HCT116 (cell line): Measurements from ENCODE around the gene FNDC7. TPM values are rescaled to one million over a fixed set of nuclear protein-coding genes. Genes with fewer than 3 reads are reported as not detected.

Experiments
- ATAC-seq: fragments of 200-7000 bp; cut with Tn5 transposase; 2 replicates; pipeline ENCODE4 v1.9.1; 2020; ENCODE audit warnings: mild to moderate bottlenecking, moderate library complexity
- BruUV-seq: library from RNA; stranded (reverse); fragments of 400-500 nt; replicated peaks from 2 replicates; lab custom pipeline; 2021; lab: Mats Ljungman, UMichigan
- CTCF ChIA-PET: fragments of 300-600 bp; sonication (Branson Sonifier 250); formaldehyde crosslinking; loops from one replicate; lab custom pipeline; 2021; ENCODE audit warnings: antibody characterized with exemption; lab: Charles Lee
- POLR2A ChIA-PET: fragments of 300-600, 350-600 bp; sonication (Branson Sonifier 250); formaldehyde crosslinking; loops from one replicate; lab custom pipeline; 2021; ENCODE audit warnings: antibody characterized with exemption; lab: Charles Lee
- RAD21 ChIA-PET, 2 experiments: fragments of 300-600 bp; sonication (Branson Sonifier 250); formaldehyde crosslinking; loops; one replicate each; lab custom pipeline; 2023; ENCODE audit warnings: low total read pairs in 2 of 2; ENCODE audit not compliant: uncharacterized antibody in 2 of 2, unreplicated experiment in 2 of 2, low non-redundant PET in 1 of 2; lab: Charles Lee
- DNase-seq: peaks from one replicate; pipeline ENCODE4 v3.0.0-alpha.2; 2010; ENCODE audit warnings: low read depth, low spot score
- H2AFZ ChIP-seq: fragments of 200-600 bp; shearing (Covaris generic), sonication (generic); 2 replicates; pipeline ENCODE4 v1.6.1; 2017; ENCODE audit warnings: low read depth, mixed run types, mixed read lengths, antibody characterized with exemption, low read length; ENCODE audit not compliant: poor library complexity, severe bottlenecking
- H3K27ac ChIP-seq: 2 replicates; pipeline ENCODE4 v1.5.1; 2012; ENCODE audit warnings: low read depth, low read length
- H3K27me3 ChIP-seq: fragments of 200-600 bp; sonication (generic); 2 replicates; pipeline ENCODE4 v1.6.1; 2016; ENCODE audit warnings: mixed run types, low read length, mixed read lengths; ENCODE audit not compliant: insufficient read depth
- H3K36me3 ChIP-seq, 2 experiments: fragments of 200-500 bp in 1 of 2; fragments of 200-600 bp in 1 of 2; sonication (Bioruptor generic) in 1 of 2; sonication (generic) in 1 of 2; 2 replicates each; pipeline versions ENCODE4 v1.5.1 to v1.6.1; 2014 to 2016; ENCODE audit warnings: low read length in 2 of 2, inconsistent platforms in 1 of 2, mixed read lengths in 1 of 2, mixed run types in 1 of 2; ENCODE audit not compliant: insufficient read depth in 2 of 2, control insufficient read depth in 1 of 2
- H3K4me1 ChIP-seq, 2 experiments: fragments of 200-600 bp in 1 of 2; sonication (generic) in 1 of 2; 2 replicates each; pipeline versions ENCODE4 v1.5.1 to v1.6.1; 2012 to 2017; ENCODE audit warnings: low read length in 2 of 2, inconsistent platforms in 1 of 2, mild to moderate bottlenecking in 1 of 2, mixed read lengths in 1 of 2, mixed run types in 1 of 2, moderate library complexity in 1 of 2; ENCODE audit not compliant: insufficient read depth in 2 of 2, control insufficient read depth in 1 of 2
- H3K4me2 ChIP-seq: fragments of 200-600 bp; sonication (generic); 2 replicates; pipeline ENCODE4 v1.6.1; 2017; ENCODE audit warnings: mixed run types, low read length, mixed read lengths
- H3K4me3 ChIP-seq, 2 experiments: fragments of 200-600 bp in 1 of 2; sonication (generic) in 1 of 2; replicated peaks in 1 of 2; 2 replicates each; pipeline ENCODE4 v1.5.1; 2011 to 2016; ENCODE audit warnings: low read length in 2 of 2, control low read depth in 1 of 2, low read depth in 1 of 2, mild to moderate bottlenecking in 1 of 2, mixed read lengths in 1 of 2, mixed run types in 1 of 2
- H3K79me2 ChIP-seq: fragments of 200-600 bp; sonication (generic); 2 replicates; pipeline ENCODE4 v1.6.1; 2017; ENCODE audit warnings: mild to moderate bottlenecking, mixed run types, low read length, moderate library complexity, mixed read lengths; ENCODE audit not compliant: insufficient read depth
- H3K9ac ChIP-seq: fragments of 200-600 bp; sonication (generic); 2 replicates; pipeline ENCODE4 v1.6.1; 2016; ENCODE audit warnings: low read length, mixed read lengths
- H3K9me2 ChIP-seq: fragments of 200-600 bp; sonication (generic), shearing (Covaris generic); 2 replicates; pipeline ENCODE4 v1.6.1; 2017; ENCODE audit warnings: mixed run types, mild to moderate bottlenecking, moderate library complexity; ENCODE audit not compliant: insufficient read depth
- H3K9me3 ChIP-seq, 2 experiments: fragments of 200-500 bp in 1 of 2; fragments of 200-600 bp in 1 of 2; sonication (Bioruptor generic) in 1 of 2; sonication (generic) in 1 of 2; 2 replicates each; pipeline ENCODE4 v1.6.1; 2014 to 2017; ENCODE audit warnings: low read length in 2 of 2, mixed read lengths in 2 of 2, inconsistent platforms in 1 of 2, low read depth in 1 of 2, mild to moderate bottlenecking in 1 of 2, mixed run types in 1 of 2, moderate library complexity in 1 of 2; ENCODE audit not compliant: control insufficient read depth in 1 of 2, insufficient read depth in 1 of 2
- H4K20me1 ChIP-seq: fragments of 200-600 bp; sonication (generic), shearing (Covaris generic); 2 replicates; pipeline ENCODE4 v1.6.1; 2017; ENCODE audit warnings: mixed run types, mild to moderate bottlenecking, moderate library complexity; ENCODE audit not compliant: insufficient read depth
- EZH2 ChIP-seq: fragments of 200-600 bp; sonication (generic); IDR thresholded peaks from 2 replicates; pipeline ENCODE4 v1.6.1; 2017; ENCODE audit warnings: antibody characterized with exemption, mixed run types
- JUND ChIP-seq: IDR thresholded peaks from 2 replicates; pipeline ENCODE4 v1.6.1; 2012
- POLR2A ChIP-seq: IDR thresholded peaks from 2 replicates; pipeline ENCODE4 v1.7.0; 2011; ENCODE audit warnings: borderline replicate concordance; ENCODE audit not compliant: insufficient read depth, insufficient read length; ENCODE audit errors: extremely low read depth
- SP1 ChIP-seq: IDR thresholded peaks from 2 replicates; pipeline ENCODE4 v1.6.1; 2012; ENCODE audit warnings: low read depth
- SRF ChIP-seq: IDR thresholded peaks from 2 replicates; pipeline ENCODE4 v1.6.1; 2012; ENCODE audit warnings: low read depth
- YY1 ChIP-seq: IDR thresholded peaks from 2 replicates; pipeline ENCODE4 v1.6.1; 2011; ENCODE audit warnings: low read length, low read depth, moderate library complexity, mild to moderate bottlenecking; ENCODE audit not compliant: insufficient replicate concordance; ENCODE audit errors: extremely low read depth
- ZNF274 ChIP-seq: fragments of 200-500 bp; sonication (Bioruptor generic); IDR thresholded peaks from 2 replicates; pipeline ENCODE4 v1.6.1; 2014; ENCODE audit warnings: mild to moderate bottlenecking, low read depth, low read length, inconsistent platforms
- intact Hi-C: fragments of 100-400 bp; cut with micrococcal nuclease; formaldehyde crosslinking; loops from 2 replicates; pipeline ENCODE4 v1.10.0; 2022
- total RNA-seq: library from RNA; stranded (reverse); gene quantifications from one replicate; pipeline ENCODE4 v1.2.1, GENCODE V29; 2021; ENCODE audit not compliant: unreplicated experiment
- TF ChIP-seq, protein P1 (sequence below): IDR thresholded peaks from 2 replicates; pipeline ENCODE4 v1.6.1; 2012; ENCODE audit warnings: low read depth
- TF ChIP-seq, protein P2 (sequence below): IDR thresholded peaks from 2 replicates; pipeline ENCODE4 v1.6.1; 2012

The FNDC7 gene
- total RNA-seq, 1 experiment from 2014 or later, result 0.10 TPM

DNA sequence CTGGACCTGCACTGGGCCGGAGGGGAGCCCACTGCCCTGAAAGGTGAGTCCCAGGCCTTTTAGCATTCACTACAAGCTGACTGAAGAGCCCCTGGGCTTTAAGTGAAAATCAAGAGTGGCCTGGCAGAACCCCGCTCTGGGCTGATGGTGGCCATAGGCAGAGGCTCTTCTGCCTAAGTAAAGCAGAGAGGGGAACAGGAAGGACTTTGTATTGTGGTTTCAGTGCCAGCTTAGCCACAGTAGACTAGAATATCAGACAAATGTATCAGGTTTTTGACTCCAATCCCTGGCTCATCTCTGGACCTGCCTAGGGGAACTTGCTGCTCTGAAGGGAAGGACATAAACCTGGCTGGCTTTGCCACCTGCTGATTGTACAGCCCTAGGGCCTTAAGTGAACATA, 41.6 kb upstream of the FNDC7 start (continued):
- TF ChIP-seq YY1 (no peak), JUND (no peak), EZH2 (no peak), ZNF274 (no peak), SP1 (no peak), SRF (no peak)
- TF ChIP-seq, protein P1, sequence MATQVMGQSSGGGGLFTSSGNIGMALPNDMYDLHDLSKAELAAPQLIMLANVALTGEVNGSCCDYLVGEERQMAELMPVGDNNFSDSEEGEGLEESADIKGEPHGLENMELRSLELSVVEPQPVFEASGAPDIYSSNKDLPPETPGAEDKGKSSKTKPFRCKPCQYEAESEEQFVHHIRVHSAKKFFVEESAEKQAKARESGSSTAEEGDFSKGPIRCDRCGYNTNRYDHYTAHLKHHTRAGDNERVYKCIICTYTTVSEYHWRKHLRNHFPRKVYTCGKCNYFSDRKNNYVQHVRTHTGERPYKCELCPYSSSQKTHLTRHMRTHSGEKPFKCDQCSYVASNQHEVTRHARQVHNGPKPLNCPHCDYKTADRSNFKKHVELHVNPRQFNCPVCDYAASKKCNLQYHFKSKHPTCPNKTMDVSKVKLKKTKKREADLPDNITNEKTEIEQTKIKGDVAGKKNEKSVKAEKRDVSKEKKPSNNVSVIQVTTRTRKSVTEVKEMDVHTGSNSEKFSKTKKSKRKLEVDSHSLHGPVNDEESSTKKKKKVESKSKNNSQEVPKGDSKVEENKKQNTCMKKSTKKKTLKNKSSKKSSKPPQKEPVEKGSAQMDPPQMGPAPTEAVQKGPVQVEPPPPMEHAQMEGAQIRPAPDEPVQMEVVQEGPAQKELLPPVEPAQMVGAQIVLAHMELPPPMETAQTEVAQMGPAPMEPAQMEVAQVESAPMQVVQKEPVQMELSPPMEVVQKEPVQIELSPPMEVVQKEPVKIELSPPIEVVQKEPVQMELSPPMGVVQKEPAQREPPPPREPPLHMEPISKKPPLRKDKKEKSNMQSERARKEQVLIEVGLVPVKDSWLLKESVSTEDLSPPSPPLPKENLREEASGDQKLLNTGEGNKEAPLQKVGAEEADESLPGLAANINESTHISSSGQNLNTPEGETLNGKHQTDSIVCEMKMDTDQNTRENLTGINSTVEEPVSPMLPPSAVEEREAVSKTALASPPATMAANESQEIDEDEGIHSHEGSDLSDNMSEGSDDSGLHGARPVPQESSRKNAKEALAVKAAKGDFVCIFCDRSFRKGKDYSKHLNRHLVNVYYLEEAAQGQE, result no peak
- TF ChIP-seq, protein P2, sequence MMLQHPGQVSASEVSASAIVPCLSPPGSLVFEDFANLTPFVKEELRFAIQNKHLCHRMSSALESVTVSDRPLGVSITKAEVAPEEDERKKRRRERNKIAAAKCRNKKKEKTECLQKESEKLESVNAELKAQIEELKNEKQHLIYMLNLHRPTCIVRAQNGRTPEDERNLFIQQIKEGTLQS, result no peak

DNA sequence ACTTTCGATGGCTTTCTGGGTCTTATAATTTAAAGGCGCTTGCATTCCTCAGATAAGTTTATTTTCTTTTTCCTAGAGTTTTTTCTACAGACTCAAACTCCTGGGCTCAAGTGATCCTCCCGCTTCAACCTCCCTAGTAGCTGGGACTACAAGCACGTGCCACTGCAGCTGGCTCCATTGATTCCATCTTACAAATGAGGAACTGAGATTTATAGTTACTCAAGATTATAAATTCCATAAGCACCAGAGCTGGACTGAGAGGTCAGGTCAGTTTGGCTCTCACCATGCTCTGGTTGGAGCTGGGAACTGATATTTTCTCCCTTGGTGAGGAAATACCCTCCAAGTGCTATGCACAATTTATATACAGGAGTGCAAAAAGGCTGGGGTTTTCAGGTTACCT, 34.0 kb upstream of the FNDC7 start:
- no peaks in the 10 kb centered on the region for H3K9me3 ChIP-seq
- no peak for DNase-seq
- no peak overlapping the region for H3K9ac ChIP-seq
- H3K4me3 ChIP-seq, result no peak overlapping the region
- H3K36me3 ChIP-seq, result no peaks in the 10 kb centered on the region
- POLR2A ChIA-PET, result no interaction called here
- H3K27ac ChIP-seq, result no peak overlapping the region
- H2AFZ ChIP-seq, result no peak overlapping the region
- H3K9me2 ChIP-seq, result no peaks in the 10 kb centered on the region
- no peak for ATAC-seq
- no peaks in the 10 kb centered on the region for H4K20me1 ChIP-seq
- no peaks in the 10 kb centered on the region for H3K4me1 ChIP-seq
- TF ChIP-seq POLR2A (no peak), YY1 (no peak)
- TF ChIP-seq, all 23 proteins: peak for 0
- Histone ChIP-seq H3K27me3 (no peaks in the 10 kb centered on the region), H3K4me2 (no peak overlapping the region), H3K79me2 (no peaks in the 10 kb centered on the region)
- intact Hi-C loops, result no loop called here
- BruUV-seq, result no TSS peak
- CTCF ChIA-PET, result no interaction called here
- RAD21 ChIA-PET, result no interaction called here
